Adrenal gland (tissue), 5 donors: ENCODE results near the gene SETD4.

Source experiments
- POLR2A ChIP-seq, 2 donors: fragments of 450-650 bp; IDR thresholded peaks; one replicate each; pipeline ENCODE4 v1.6.1; 2017; ENCODE audit warnings: antibody characterized with exemption in 2 of 2, mild to moderate bottlenecking in 2 of 2, moderate library complexity in 1 of 2
- TF ChIP-seq, protein P1 (sequence below), 6 experiments: fragments of 450-650 bp in 4 of 6; fragments of 200-600 bp in 2 of 6; sonication (generic) in 1 of 6; IDR thresholded peaks; 1 replicate in 5 of 6; 2 replicates in 1 of 6; pipeline versions ENCODE4 v1.5.1 to v1.8.0; 2016 to 2021; ENCODE audit warnings: antibody characterized with exemption in 6 of 6, mild to moderate bottlenecking in 2 of 6, moderate library complexity in 1 of 6
- donor health status: DM: no; HTN: no; CAD: no.

DNA sequence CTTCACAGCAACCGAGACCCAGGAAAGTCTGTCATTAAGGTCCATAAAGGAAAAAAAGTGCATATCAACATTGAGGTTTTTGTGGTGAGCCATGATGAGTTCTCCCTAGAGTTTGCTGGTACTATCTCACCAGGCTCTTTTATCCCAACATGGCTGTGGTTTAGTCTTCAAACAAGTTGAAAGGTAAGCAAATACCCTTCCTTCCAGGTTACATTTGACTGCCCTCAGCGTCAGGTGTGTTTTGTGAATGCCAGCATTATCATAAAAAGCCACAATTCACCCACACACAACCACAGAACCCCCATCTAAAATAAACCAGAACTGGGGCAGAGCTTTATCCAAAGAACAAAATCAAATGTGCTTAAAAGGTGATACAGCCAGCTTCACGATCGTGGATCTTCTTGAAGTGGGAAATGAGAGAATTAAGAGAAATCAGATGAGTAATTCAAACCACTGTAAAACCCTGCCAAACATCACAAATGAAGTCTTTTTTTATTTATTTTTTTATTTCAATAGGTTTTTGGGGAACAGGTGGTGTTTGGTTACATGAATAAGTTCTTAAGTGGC, 64.7 kb downstream of the SETD4 start:
- no peak for TF ChIP-seq POLR2A (IDR thresholded peaks at IDR 0.05)
- TF ChIP-seq, protein P1, sequence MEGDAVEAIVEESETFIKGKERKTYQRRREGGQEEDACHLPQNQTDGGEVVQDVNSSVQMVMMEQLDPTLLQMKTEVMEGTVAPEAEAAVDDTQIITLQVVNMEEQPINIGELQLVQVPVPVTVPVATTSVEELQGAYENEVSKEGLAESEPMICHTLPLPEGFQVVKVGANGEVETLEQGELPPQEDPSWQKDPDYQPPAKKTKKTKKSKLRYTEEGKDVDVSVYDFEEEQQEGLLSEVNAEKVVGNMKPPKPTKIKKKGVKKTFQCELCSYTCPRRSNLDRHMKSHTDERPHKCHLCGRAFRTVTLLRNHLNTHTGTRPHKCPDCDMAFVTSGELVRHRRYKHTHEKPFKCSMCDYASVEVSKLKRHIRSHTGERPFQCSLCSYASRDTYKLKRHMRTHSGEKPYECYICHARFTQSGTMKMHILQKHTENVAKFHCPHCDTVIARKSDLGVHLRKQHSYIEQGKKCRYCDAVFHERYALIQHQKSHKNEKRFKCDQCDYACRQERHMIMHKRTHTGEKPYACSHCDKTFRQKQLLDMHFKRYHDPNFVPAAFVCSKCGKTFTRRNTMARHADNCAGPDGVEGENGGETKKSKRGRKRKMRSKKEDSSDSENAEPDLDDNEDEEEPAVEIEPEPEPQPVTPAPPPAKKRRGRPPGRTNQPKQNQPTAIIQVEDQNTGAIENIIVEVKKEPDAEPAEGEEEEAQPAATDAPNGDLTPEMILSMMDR (IDR thresholded peaks at IDR 0.05), result no peak
